AG04450 (cell line): ENCODE data around the gene CHST11. TPM values are rescaled to one million over a fixed set of nuclear protein-coding genes. Genes with fewer than 3 reads are reported as not detected.

Experiments used
- CTCF ChIA-PET: fragments of 300-600, 350-600 bp; formaldehyde crosslinking; extraction: SDS; loops from one replicate; lab custom pipeline; 2022; ENCODE audit warnings: antibody characterized with exemption, inconsistent platforms; lab: Charles Lee
- POLR2A ChIA-PET: fragments of 350-600 bp; formaldehyde crosslinking; extraction: SDS; loops from one replicate; lab custom pipeline; 2021; ENCODE audit warnings: antibody characterized with exemption, inconsistent platforms; lab: Yijun Ruan, JAX
- DNase-seq: peaks from one replicate; pipeline ENCODE4 v3.0.0-alpha.2; 2011; ENCODE audit warnings: low read depth, low spot score
- H3K27ac ChIP-seq: one replicate; pipeline ENCODE4 v1.5.1; 2012; ENCODE audit warnings: low read depth, low read length, control low read depth
- H3K27me3 ChIP-seq: one replicate; pipeline ENCODE4 v1.6.0; 2012; ENCODE audit warnings: low read length; ENCODE audit not compliant: control insufficient read depth, insufficient read depth
- H3K4me3 ChIP-seq: 2 replicates; pipeline ENCODE4 v1.5.1; 2011; ENCODE audit warnings: mild to moderate bottlenecking, low read depth, low read length, control low read depth
- H3K9me3 ChIP-seq: 2 replicates; pipeline ENCODE4 v1.5.1; 2012; ENCODE audit warnings: low read length; ENCODE audit not compliant: control insufficient read depth, insufficient read depth
- polyA plus RNA-seq: library from polyadenylated mRNA; depleted of rRNA; stranded (reverse); fragments of >200 nt; gene quantifications from 2 replicates; pipeline ENCODE4 v1.2.3, GENCODE V29; 2011
- TF ChIP-seq, protein P1 (sequence below): IDR thresholded peaks from 2 replicates; pipeline ENCODE4 v1.5.1; 2011; ENCODE audit warnings: low read depth, low read length, control low read depth, inconsistent platforms

CHST11 gene
- polyA plus RNA-seq, 1 experiment: 2.7 TPM

DNA sequence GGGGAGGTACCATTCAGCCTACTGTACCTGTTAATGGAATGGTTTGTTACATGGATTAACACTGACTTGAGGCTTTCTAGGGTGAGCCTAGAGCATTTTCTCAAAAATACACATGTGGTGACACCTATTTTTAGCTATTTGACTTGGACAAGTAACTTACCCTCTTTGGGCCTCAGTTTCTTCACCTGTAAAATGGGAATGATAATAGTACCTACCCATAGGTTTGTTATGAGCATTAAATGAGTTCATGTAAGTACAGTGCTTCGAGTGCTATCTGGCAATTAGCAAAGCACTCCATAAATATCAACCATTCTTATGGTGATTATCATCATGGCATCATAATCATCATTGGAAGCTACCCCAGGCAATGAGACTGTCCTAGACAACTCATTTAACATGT, 216.5 kb downstream of the CHST11 start:
- Histone ChIP-seq H3K4me3 (no peak overlapping the region), H3K27me3 (no peaks in the 10 kb centered on the region), H3K9me3 (no peaks in the 10 kb centered on the region), H3K27ac (no peak overlapping the region)
- TF ChIP-seq, protein P1, sequence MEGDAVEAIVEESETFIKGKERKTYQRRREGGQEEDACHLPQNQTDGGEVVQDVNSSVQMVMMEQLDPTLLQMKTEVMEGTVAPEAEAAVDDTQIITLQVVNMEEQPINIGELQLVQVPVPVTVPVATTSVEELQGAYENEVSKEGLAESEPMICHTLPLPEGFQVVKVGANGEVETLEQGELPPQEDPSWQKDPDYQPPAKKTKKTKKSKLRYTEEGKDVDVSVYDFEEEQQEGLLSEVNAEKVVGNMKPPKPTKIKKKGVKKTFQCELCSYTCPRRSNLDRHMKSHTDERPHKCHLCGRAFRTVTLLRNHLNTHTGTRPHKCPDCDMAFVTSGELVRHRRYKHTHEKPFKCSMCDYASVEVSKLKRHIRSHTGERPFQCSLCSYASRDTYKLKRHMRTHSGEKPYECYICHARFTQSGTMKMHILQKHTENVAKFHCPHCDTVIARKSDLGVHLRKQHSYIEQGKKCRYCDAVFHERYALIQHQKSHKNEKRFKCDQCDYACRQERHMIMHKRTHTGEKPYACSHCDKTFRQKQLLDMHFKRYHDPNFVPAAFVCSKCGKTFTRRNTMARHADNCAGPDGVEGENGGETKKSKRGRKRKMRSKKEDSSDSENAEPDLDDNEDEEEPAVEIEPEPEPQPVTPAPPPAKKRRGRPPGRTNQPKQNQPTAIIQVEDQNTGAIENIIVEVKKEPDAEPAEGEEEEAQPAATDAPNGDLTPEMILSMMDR: no peak
- ChIA-PET POLR2A (no interaction called here), CTCF (no interaction called here)
- DNase-seq: no peak

DNA sequence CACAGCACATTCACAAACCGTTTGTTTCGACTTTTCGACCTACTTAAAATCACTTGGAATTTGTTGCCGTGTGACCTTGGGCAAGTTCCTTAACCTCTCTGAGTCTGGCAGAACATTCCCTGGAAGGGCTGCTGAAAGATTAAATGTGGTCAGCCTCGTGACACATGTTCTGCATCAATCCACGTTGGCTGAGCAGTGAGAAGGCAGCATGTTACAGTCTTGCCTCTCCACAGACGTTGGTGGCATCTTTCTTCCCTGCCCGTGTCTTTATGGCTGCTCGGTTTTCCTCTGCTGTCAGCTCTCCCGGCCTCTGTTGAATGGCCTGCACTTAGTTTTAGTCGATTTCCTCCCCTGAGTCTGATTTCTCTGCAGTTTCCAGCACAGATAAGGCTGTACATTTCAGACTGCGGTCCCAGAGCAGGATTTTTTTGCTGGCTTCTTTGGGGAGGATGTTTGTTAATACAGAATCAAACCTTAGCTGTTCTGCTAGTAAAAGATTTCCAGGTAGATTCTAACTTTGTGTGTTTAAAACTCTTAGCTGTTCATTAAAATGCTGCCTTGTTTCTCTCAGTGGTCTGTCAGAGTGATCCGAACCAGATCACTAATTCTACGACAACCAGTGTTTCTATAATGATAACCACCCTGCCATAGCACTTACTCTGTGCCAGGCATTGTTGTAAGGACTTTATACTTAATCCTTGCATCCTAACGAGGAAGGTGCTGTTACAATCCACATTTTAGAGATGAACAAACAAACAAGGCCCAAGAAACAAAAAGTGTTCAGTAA, 217.1 kb downstream of the CHST11 start:
- H3K27ac ChIP-seq: no peak overlapping the region
- DNase-seq: no peak
- TF ChIP-seq, protein P1: no peak
- ChIA-PET CTCF (no interaction called here), POLR2A (no interaction called here)
- H3K4me3 ChIP-seq: no peak overlapping the region
- no peaks in the 10 kb centered on the region for H3K27me3 ChIP-seq
- no peaks in the 10 kb centered on the region for H3K9me3 ChIP-seq

DNA sequence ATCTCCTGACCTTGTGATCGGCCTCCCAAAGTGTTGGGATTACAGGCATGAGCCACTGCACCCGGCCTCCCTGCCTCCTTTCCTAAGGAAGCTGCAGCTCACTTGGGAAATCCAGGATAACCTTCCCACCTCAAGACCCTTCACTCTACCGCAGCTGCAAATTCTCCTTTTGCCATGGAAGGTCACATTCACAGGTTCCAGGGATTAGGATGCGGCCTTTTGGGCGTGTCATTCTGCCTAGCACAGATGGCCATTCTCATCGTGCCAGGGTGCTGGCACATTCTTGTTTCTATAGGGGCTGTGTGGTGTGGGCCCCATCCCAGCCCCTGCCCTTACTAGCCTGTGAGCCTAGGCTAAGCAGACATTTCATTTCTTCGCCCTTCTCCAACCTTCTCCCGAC, 219.9 kb downstream of the CHST11 start:
- ChIA-PET CTCF (no interaction called here), POLR2A (no interaction called here)
- DNase-seq: no peak
- TF ChIP-seq, protein P1: no peak
- no peaks in the 10 kb centered on the region for H3K27me3 ChIP-seq
- no peak overlapping the region for H3K27ac ChIP-seq
- H3K9me3 ChIP-seq: no peaks in the 10 kb centered on the region
- H3K4me3 ChIP-seq: no peak overlapping the region

DNA sequence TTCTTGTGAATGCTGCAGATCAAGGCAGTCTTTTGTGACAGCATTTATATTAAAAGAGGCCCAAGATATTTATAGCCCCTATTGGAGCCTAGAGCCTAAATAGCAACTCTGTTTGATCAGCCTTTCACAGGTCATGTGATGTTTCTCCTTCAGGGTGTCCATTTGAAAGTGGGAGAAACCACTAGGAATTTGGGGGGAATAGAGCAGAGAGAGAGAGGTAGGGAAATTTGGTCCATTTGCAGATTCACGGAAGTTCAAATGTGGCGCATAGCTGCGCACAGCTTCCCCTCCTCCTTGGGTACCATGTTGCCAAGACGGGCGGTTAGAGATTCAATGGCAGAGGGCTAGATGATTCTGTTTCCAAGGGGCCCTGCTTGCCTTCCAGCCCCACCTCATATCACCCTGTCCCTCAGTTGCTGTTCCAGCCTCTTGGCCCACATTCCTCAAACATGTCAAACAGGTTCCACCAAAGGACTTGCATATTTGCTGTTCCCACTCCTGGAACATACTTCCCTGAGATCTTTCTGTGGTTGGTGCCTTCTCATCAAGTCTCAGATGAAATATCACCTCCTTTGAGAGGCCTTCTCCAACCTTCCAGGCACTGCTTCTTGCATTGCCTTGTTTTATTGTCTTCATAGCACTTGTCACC, 220.8 kb downstream of the CHST11 start:
- DNase-seq: no peak
- ChIA-PET CTCF (no interaction called here), POLR2A (no interaction called here)
- H3K9me3 ChIP-seq: no peaks in the 10 kb centered on the region
- TF ChIP-seq, protein P1: no peak
- no peak overlapping the region for H3K27ac ChIP-seq
- no peaks in the 10 kb centered on the region for H3K27me3 ChIP-seq
- no peak overlapping the region for H3K4me3 ChIP-seq

DNA sequence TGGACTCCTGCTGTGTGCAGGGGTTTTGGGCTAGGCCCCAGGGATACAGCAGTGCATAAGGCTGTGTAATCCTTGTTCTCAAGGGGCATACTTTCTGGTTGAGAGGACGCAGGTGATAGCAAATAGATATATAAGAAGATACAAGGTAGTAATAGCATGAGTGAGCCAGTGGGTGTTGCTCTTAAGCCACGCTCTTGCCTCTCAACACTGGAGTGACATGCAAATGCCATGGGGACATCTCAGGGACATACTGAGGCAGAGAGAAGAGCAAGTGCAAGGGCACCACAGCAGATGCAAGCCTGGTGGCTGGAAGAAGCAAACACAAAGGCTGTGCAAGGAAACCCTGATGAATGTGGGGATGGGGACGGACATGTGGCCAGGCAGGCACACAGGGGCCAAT, 223.3 kb downstream of the CHST11 start:
- ChIA-PET POLR2A (no interaction called here), CTCF (interaction anchor here (2.0 kb wide), 1 partner anchor 298 kb away, joined by 5 read pairs; no protein-coding TSS in a partner anchor)
- no peak for DNase-seq

More for the DNA sequence above, 223.3 kb downstream of the CHST11 start:
- H3K9me3 ChIP-seq: no peaks in the 10 kb centered on the region
- H3K4me3 ChIP-seq: no peak overlapping the region
- TF ChIP-seq, protein P1: peak; percentile 39; the same call in 1 of the 2 replicates
- no peaks in the 10 kb centered on the region for H3K27me3 ChIP-seq
- no peak overlapping the region for H3K27ac ChIP-seq
